HUES48 (cell line): ENCODE results near the gene MTOR.

Experiments
- H3K27ac ChIP-seq: one replicate; pipeline ENCODE4 v1.7.0; 2013; ENCODE audit warnings: low read depth, low read length, inconsistent platforms
- H3K27me3 ChIP-seq: 2 replicates; pipeline ENCODE4 v1.6.1; 2013; ENCODE audit warnings: mild to moderate bottlenecking, low read length; ENCODE audit not compliant: control insufficient read depth, insufficient read depth
- H3K36me3 ChIP-seq: 2 replicates; pipeline ENCODE4 v1.6.1; 2013; ENCODE audit warnings: low read length; ENCODE audit not compliant: control insufficient read depth, insufficient read depth
- H3K4me1 ChIP-seq: 2 replicates; pipeline ENCODE4 v1.6.1; 2013; ENCODE audit warnings: mild to moderate bottlenecking, low read length; ENCODE audit not compliant: control insufficient read depth, insufficient read depth
- H3K4me3 ChIP-seq: 2 replicates; pipeline ENCODE4 v1.5.1; 2013; ENCODE audit warnings: mild to moderate bottlenecking, low read depth, low read length
- H3K9ac ChIP-seq: 2 replicates; pipeline ENCODE4 v1.6.1; 2013; ENCODE audit warnings: mild to moderate bottlenecking, low read depth, low read length, moderate library complexity
- H3K9me3 ChIP-seq: 2 replicates; pipeline ENCODE4 v1.6.1; 2013; ENCODE audit warnings: low read length; ENCODE audit not compliant: control insufficient read depth, insufficient read depth

Gene MTOR

DNA sequence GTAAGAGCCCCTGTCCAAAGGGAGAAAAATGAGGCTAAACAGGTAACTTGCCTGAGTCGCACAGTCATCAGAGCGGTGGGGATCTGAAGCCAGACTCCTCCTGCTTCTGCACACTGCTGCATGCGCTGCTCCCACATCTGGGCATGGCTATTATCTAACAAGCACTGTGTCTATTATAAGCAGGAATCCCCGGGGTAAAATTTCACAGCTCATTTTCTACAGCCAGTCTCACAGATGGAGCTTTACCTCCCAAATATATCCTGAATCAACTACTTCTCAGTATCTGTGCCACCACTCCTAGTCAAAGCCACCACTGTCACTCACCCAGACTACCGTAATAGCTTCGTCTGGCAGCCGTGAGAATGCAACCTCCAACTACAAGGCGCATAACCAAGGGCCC, 9.8 kb downstream of the MTOR start:
- Histone ChIP-seq H3K4me3 (no peak overlapping the region), H3K36me3 (peaks cover 80% of the 10 kb centered on the region), H3K27me3 (no peaks in the 10 kb centered on the region), H3K9ac (no peak overlapping the region), H3K9me3 (no peaks in the 10 kb centered on the region), H3K27ac (no peak overlapping the region), H3K4me1 (no peaks in the 10 kb centered on the region)

DNA sequence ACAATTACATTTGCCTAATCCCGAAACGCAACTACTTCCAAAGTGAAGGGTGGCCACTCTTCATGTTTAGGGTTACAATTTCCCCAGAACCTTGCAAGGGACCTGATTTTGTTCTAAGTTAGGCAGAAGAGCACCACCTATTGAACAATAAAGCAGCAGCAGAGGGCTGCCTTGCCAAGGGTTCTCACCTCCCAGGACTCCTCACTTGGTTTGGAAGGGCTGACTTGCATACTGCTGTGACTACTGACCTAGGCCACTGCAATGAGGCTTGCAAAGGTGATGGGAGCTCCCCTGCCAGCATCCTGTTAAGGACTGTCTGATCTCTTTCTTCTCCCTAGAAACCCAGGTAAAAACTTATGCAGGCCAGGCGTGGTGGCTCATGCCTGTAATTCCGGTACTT, 14.2 kb downstream of the MTOR start:
- Histone ChIP-seq H3K27ac (no peak overlapping the region), H3K9ac (no peak overlapping the region), H3K27me3 (no peaks in the 10 kb centered on the region), H3K4me3 (no peak overlapping the region), H3K4me1 (no peaks in the 10 kb centered on the region), H3K36me3 (peaks cover 79% of the 10 kb centered on the region), H3K9me3 (no peaks in the 10 kb centered on the region)

DNA sequence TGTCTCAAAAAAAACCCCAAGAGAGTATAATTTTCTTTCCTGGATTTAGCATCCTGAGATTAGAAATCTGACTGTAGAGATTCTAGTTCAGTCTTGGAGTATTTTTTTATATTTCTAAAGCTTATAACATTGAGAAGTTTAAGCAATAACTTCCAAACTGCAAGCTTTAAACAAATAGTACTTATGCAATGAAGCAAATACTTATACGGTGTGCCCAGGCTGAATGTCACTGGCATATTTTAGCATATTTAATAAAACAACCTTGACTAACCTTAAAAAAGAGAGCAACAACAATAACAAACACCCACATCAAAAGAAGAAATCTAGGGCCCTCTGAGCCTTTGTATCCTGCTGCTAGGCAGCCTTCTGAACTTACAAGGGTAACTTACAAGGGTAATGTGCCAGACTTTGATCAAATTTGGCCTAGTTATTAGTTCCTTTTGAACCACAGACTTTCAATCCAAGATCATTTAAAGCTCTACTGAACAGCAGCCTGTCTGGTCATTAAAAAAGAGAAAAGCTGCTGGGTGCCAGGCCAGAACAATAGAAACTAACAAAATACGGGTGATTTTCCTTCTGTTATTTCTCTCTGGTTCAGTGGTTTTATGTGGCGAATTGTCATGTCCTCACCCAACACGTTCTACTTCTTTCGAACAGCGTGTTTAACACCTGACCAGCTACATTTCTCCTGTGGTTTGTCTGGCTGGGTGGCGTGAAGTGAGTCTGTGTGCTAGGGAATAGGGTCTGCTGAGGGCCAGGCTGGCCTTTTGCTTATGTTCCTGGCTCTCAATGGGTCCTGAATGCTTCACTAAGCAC, 16.2 kb downstream of the MTOR start:
- Histone ChIP-seq H3K9me3 (no peaks in the 10 kb centered on the region), H3K27me3 (no peaks in the 10 kb centered on the region), H3K9ac (no peak overlapping the region), H3K4me3 (no peak overlapping the region), H3K27ac (no peak overlapping the region), H3K36me3 (peaks cover 75% of the 10 kb centered on the region), H3K4me1 (no peaks in the 10 kb centered on the region)

DNA sequence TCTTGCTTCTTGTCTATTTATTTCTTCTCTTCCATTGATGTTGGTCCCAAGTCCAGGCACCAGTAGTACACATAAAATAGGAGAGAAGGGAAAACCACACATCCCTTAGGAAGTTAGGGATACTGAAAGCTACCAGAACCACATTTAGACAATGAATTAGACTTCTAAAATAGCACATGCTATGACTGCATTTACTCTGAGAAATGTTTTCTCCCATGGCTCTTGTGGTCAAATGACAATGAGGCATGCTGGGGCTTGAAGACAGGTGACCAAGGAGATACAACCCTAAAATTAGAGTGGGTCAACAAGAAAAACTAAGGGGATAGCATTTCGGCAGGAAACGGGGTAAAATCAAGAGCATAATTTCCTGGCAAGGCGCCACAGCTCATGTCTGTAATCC, 17.1 kb downstream of the MTOR start:
- Histone ChIP-seq H3K4me1 (no peaks in the 10 kb centered on the region), H3K27me3 (no peaks in the 10 kb centered on the region), H3K9ac (no peak overlapping the region), H3K27ac (no peak overlapping the region), H3K9me3 (no peaks in the 10 kb centered on the region), H3K36me3 (peaks cover 74% of the 10 kb centered on the region), H3K4me3 (no peak overlapping the region)

DNA sequence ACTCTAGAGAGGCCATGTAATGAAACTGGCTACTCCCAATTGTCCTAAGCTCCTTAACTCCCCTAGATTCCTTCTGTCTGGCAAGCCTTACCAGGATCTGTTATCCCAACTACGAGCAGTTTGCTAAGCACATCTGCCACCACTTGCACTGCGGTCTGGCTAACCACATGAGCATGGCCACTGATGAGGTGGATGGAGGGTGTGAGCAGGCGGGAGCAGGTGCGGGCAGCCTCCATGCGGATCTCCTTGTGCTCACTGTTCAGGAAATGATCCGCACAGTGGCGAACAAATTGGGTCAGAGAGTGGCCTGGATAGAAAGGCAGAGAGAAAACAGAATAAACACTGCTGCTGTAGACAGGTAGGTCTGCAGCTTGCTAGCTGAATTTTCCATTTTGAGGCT, 24.0 kb downstream of the MTOR start:
- Histone ChIP-seq H3K4me3 (no peak overlapping the region), H3K36me3 (peaks cover 92% of the 10 kb centered on the region), H3K4me1 (no peaks in the 10 kb centered on the region), H3K9ac (no peak overlapping the region), H3K9me3 (no peaks in the 10 kb centered on the region), H3K27me3 (no peaks in the 10 kb centered on the region), H3K27ac (no peak overlapping the region)

DNA sequence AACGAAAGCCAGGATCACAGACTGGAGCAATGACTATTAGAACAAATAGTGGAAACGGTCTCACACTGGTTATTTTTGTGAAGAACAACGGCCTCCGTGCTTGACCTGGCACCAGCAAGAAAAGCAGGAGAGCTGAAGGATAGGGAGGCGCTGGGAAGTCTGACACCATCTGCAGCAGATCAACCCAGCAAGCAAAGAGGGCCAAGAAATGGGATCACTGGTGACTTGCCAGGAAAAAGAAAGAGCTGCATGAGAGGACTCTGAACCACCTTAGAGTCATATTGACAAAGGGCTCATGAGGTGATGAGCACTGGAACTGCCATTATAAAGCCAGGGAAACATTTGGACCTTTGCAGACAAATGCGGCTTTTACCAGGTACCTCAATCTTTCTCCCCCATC, 25.0 kb downstream of the MTOR start:
- H3K36me3 ChIP-seq = peaks cover 92% of the 10 kb centered on the region
- no peak overlapping the region for H3K27ac ChIP-seq
- H3K9me3 ChIP-seq = no peaks in the 10 kb centered on the region
- no peak overlapping the region for H3K4me3 ChIP-seq
- no peaks in the 10 kb centered on the region for H3K4me1 ChIP-seq
- no peaks in the 10 kb centered on the region for H3K27me3 ChIP-seq
- no peak overlapping the region for H3K9ac ChIP-seq

DNA sequence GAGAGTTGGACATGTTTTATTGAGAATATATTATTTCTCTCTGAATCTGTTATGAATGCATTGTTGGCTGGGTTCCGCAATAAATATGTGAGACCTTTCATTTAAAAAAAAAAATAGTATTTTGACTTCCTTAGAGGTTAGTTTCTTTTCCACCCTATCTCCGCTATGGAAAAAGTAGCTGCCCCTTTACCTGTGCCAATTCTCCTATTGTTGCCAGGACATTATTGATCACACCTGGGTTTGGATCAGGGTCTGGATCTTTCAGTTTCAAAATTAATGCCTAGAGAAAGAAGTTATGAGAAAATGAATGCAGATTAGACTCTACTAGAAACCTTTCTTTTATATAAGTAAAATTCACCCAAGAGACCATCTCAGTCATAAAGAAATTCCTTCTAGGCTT, 29.1 kb downstream of the MTOR start:
- Histone ChIP-seq H3K4me3 (no peak overlapping the region), H3K4me1 (no peaks in the 10 kb centered on the region), H3K36me3 (peaks cover 98% of the 10 kb centered on the region), H3K27ac (no peak overlapping the region), H3K27me3 (no peaks in the 10 kb centered on the region), H3K9ac (no peak overlapping the region), H3K9me3 (no peaks in the 10 kb centered on the region)

DNA sequence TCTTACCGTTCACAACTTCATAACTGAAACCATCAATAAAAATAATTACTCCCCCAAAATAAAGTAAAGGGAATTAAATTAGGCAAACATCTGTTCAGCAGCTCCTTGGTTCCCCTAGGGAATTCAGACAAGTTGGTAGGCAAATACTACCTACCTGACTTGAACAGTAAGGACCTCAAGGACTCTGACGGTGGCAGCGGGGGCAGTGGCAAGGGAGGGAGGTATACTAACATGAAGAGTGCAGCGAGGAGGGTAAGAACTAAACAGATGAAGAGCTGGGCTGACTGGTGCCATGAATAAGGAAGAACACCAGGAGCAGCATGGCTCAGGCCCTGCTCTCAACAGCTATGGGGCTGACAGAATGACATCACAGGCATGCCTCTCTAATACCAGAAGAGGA, 33.1 kb downstream of the MTOR start:
- Histone ChIP-seq H3K9ac (no peak overlapping the region), H3K4me1 (no peaks in the 10 kb centered on the region), H3K27ac (no peak overlapping the region), H3K4me3 (no peak overlapping the region), H3K27me3 (no peaks in the 10 kb centered on the region), H3K36me3 (peaks cover 93% of the 10 kb centered on the region), H3K9me3 (no peaks in the 10 kb centered on the region)

DNA sequence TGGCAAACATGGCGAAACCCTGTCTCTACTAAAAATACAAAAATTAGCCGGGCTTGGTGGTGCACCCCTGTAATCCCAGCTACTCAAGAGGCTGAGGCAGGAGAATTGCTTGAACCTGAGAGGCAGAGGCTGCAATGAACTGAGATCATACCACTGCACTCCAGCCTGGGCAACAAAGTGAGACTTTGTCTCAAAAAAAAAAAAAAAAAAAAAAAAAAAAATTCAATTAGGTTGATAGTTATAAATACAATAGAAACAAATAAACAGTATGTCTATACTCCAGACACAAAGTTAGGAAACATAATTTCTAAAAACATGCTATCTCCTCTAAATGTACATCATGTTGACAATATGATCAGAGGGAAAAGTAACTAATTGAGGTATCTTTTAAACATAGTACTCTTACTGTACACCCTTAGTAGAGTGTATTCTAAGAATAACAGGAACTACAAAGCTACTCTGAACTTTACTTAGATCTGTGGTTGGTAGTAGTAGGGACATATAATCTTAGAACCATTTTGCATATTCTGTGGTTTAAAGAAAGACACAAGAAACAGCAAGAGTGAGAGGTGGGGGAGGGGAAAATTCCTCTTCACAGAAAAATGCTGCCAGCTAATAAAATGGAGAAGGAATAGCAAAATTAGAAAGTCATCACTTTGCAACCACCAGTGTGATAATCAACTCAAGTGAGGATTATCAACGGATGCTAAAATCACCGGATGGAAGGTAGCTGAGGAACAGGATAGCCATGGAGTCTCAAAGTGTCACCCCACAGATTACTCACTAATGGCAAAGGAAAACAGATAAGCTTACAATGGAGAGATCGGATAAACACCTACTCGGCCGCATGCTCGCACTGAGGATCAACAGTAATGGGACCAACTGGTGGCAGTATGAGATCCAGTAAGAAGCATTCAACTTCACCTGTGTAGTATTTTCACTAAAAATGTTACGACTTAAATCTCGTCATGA, 35.0 kb downstream of the MTOR start:
- H3K9me3 ChIP-seq = no peaks in the 10 kb centered on the region
- no peaks in the 10 kb centered on the region for H3K27me3 ChIP-seq
- peaks cover 88% of the 10 kb centered on the region for H3K36me3 ChIP-seq
- no peak overlapping the region for H3K4me3 ChIP-seq
- H3K4me1 ChIP-seq = no peaks in the 10 kb centered on the region
- H3K9ac ChIP-seq = no peak overlapping the region
- no peak overlapping the region for H3K27ac ChIP-seq

DNA sequence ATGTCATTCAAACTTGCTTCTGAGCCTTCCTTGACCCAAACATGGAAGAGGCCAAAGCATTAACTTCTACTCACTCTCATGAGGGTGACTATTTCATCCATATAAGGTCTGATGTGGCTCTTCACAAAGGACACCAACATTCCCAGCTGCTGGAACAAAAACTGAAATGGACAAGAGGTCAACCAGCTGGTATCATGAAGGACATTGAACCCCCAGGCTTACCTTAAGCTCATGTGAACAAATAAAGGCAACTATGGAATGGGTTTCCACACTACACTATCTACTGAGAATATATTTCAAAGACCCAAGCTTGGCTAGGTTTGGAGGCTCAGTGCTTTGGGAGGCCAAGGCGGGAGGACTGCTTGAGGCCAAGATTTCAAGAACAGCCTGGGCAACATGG, 46.3 kb downstream of the MTOR start:
- no peak overlapping the region for H3K27ac ChIP-seq
- peaks cover 92% of the 10 kb centered on the region for H3K36me3 ChIP-seq
- H3K4me3 ChIP-seq = no peak overlapping the region
- no peaks in the 10 kb centered on the region for H3K4me1 ChIP-seq
- H3K9me3 ChIP-seq = no peaks in the 10 kb centered on the region
- H3K9ac ChIP-seq = no peak overlapping the region
- no peaks in the 10 kb centered on the region for H3K27me3 ChIP-seq

DNA sequence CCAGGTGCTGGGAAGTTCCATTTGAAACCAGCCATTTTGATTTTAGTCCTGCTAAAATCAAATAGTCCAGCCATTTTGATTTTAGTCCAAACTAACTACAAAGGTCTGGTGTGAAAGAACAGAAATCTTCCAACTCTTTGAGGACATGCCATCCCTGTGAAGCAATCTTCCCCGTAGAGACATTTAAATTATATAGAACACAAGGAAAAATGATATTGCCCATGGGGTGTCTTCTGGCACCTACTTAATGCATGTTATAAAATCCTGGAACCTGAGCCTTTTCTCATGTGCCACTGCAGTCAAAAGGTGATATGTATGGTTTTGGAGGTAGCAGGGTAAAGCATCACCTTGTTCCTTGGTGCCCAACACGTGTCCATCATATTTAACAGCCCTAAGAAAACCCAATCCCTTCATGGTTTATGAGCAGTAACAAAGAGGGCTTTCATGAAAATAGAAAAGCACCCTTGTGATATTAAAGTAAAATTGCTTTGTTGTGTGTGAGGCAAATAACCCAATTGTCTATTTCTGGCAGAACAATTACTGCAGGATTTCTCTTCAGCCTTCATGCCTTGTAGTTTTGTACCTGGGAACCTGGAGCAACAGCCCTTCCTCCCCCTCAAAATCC, 46.9 kb downstream of the MTOR start:
- Histone ChIP-seq H3K9me3 (no peaks in the 10 kb centered on the region), H3K4me1 (no peaks in the 10 kb centered on the region), H3K36me3 (peaks cover 93% of the 10 kb centered on the region), H3K4me3 (no peak overlapping the region), H3K9ac (no peak overlapping the region), H3K27me3 (no peaks in the 10 kb centered on the region), H3K27ac (no peak overlapping the region)
